GM19438 (cell line): ENCODE measurements around the gene GNL1.
"Not testable (repeated sequence)": the region's sequence is repeated elsewhere in the genome, so short reads cannot be mapped to it uniquely, and the experiment has no call there.

Experiments
- ATAC-seq: cut with Tn5 transposase; IDR thresholded peaks from one replicate; pipeline ENCODE4 v1.9.1; 2021; ENCODE audit warnings: low read depth; ENCODE audit not compliant: unreplicated experiment

Gene GNL1

GRCh38 chr6:30507849-30508827, 48.2 kb downstream of the GNL1 start:
- ATAC-seq = no peak

- no peak for ATAC-seq
Measured at GRCh38 chr6:30500421-30501355, 55.6 kb downstream of the GNL1 start.

- not testable (repeated sequence) for ATAC-seq
Measured at GRCh38 chr6:30498705-30499104, 57.6 kb downstream of the GNL1 start.

- ATAC-seq = no peak
Measured at GRCh38 chr6:30497714-30498113, 58.6 kb downstream of the GNL1 start.

DNA sequence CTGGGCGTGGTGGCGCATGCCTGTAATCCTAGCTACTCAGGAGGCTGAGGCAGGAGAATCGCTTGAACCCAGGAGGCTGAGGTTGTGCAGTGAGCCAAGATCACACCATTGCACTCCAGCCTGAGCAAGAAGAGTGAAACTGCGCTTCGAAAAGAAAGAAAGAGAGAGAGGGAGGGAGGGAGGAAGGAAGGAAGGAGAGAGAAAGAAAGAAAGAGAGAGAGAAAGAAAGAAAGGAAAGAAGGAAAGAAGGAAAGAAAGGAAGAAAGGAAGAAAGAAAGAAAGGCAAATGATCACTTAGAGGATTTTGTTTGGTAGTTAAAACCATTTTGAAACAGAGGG, 59.1 kb downstream of the GNL1 start:
- ATAC-seq = not testable (repeated sequence)

- no peak for ATAC-seq
Measured at GRCh38 chr6:30495993-30496392, 60.3 kb downstream of the GNL1 start.

DNA sequence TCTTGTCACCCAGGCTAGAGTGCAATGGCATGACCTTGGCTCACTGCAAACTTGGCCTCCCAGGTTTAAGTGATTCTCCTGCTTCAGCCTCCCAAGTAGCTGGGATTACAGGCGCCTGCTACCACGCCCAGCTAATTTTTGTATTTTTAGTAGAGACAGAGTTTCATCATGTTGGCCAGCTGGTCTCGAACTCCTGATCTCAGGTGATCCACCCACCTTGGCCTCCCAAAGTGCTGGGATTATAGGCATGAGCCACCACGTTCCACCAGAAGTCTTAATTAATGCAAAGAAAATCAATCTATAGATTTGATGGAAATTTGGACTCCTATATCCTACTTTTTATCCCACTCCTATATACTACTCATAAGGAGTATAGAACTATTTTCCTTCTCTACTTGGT, 61.2 kb downstream of the GNL1 start:
- not testable (repeated sequence) for ATAC-seq

DNA sequence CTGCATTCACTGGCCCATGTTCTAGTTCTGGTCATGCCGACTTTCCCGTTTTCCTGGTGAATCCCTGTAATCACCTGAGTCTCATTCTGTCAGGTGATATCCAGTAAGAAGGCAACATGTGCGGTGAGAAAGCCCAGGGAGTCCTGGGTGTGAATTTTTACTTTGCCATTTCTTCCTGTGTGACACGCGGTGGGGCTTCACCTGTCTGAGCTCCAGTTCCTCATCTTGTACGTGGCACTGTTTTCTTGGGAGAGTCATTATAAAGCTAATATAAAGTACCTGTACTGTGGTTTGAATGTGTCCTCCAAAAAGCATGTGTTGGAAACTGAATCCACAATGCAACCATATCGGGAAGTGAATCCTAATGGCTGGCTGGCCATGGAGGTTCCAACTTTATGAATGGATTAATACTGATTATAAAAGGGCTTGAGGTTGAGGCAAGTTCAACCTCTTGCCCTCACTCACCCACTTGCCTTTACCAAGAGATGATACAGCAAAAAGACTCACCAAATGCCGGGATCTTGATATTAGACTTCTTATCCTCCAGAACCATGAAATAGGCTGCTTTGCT, 61.9 kb downstream of the GNL1 start:
- no peak for ATAC-seq

GRCh38 chr6:30493643-30494250, 62.5 kb downstream of the GNL1 start:
- ATAC-seq = no peak

DNA sequence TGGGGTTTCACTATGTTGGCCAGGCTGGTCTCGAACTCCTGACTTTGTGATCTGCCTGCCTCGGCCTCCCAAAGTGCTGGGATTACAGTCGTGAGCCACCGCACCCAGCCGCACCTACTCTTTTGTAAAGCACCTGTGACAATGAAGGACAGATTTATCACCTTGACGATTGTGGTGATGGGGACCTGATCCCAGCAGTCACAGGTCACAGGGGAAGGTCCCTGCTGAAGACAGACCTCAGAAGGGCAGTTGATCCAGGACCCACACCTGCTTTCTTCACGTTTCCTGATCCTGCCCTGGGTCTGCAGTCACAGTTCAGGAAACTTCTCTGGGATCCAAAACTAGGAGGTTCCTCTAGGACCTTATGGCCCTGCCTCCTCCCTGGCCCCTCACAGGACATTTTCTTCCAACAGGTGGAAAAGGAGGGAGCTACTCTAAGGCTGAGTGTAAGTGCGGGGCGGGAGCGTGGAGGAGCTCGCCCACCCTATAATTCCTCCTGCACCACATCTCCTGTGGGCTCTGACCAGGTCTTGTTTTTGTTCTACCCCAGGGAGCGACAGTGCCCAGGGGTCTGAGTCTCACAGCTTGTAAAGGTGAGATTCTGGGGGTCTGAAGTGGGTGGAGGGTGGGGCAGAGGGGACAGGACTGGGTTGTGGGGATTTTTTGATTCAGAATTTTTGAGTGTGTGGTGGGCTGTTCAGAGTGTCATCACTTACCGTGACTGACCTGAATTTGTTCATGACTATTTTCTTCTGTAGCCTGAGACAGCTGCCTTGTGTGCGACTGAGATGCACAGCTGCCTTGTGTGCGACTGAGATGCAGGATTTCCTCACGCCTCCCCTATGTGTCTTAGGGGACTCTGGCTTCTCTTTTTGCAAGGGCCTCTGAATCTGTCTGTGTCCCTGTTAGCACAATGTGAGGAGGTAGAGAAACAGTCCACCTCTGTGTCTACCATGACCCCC, 64.0 kb downstream of the GNL1 start:
- no peak for ATAC-seq
